ENCODE results near the gene PLEKHF1.

PLEKHF1 gene

DNA sequence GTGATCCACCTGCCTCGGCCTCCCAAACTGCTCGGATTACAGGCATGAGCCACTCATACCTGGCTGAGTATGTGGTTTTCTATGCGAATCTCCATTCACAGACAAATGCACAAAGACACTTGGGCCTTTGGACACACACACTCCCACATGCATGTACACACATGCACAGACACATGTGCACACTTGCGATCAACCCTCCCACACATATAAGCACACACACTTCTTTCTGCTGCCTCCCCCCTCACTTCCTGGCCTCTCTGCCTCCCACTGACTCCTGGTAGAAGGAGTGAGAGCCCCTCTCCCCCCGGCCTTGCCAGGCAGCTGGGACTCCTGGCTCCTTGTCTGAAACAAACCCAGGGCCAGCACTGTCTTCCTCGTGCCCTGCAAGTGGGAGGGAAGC, 29.3 kb upstream of the PLEKHF1 start:
- DNase-seq = no peak

DNA sequence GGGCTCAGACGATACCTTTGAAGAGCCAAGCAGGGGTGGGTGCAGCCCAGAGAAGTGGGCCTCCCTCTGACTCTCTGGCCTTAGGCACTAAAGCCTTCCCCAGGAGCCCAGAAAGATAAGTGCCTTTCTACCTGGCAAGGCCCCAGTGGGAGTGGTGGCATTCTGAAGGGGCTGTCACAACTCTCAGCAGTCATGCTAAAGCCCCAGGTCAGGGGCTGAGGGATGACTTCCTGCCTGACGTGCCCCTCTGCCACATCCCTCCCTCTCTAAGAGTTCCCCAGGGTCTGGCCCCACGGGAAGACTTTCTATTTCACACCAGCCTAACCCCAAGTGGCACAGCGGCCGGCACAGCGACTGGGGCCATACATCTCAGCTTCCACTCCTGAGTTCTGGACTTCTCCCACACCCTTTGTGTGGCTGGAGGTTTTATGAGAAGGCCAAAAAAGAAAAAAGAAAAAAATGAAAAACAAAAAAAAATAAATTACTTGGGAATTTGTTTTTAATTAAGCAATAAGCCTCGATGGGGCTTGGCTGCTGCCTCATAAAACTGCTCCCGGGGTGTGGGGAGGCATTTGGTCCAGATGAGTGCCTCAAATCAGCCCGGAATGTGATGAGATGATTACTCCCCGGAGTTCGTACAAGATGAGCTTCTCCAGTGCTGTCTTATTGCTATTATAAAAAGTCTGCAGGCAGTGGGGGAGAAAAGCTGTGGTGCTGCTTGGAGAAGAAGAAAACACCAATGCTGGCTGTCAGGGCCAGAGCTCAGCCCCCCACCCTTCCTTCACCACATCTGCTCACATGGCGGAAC, 28.5 kb upstream of the PLEKHF1 start:
- no peak for DNase-seq

DNA sequence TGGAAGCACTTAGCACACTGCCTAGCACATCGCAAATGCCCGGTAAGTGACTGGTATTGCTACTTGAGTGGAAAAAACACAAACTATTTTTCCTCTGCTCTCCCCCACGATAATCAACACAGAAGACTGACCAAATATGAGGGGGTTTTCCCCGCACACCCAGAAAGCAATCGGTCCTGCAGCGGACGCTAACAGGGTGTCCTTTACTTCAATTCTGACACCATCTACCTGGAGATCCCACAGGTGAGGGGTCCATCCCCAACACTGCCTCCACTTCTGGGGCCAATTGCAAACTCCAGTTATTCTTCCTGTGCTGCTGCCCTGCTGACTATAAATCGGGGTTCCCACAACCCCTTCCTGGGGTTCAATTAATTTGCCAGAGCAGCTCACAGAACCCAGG, 26.2 kb upstream of the PLEKHF1 start:
- no peak for DNase-seq

DNA sequence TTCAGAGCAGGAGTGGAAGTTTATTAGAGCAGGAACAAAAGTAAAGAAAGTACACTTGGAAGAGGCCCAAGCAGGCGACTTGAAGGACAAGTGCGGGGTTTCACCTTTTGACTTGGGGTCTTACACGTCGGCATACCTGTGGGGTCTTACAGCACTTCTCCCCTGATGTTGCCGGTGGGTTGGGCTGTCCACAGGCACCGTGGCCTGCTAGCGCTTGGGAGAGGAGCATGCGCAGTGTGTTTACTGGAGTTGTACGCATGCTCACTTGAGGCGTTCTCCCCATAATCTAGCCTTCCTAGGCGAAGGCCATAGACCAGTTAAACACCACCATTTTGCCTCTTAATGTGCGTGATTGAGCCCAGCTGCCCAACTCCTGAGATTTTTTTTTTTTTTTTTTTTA, 25.0 kb upstream of the PLEKHF1 start:
- DNase-seq = no peak

DNA sequence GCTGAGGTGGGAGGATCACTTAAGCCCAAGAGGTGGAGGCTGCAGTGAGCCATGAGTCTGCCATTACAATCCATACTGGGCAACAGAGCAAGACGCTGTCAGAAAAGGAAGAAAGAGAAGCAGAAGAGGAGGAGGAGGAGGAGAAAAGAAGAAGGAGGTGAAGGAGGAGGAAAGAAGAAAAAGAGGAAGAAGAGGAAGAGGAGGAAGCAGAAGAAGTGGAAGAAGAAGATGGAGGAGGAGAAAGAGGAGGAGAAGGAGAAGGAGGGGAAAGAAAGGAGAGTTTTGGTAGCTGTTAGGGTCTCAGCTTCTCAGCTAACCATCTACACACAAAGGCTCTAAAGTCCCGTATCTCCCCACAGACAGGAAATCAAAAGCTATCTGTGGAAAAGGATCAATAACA, 23.7 kb upstream of the PLEKHF1 start:
- DNase-seq = no peak

DNA sequence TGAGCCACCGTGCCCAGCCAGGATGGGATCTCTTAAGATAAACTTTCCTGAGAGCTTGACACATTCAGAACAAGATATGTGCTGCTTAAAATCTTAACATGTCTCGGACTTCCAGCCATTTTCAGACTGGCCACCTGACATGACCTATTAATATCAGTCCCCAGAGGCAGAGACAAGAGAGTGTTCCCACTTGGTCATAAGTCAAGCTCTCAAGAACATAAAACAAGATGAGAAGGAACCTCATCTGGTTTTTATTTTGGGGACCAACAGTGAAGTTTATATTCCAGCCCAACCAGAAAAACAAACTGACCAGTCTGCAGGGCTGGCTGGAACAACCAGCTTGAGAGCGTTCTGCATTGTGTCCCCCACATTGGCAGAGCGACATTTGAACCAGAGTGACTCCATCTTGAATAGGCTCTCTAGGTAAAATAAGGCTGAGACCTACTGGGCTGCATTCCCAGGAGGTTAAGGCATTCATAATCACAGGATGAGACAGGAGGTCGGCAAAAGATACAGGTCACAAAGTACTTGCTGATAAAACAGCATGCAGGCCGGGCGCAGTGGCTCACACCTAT, 21.8 kb upstream of the PLEKHF1 start:
- no peak for DNase-seq

DNA sequence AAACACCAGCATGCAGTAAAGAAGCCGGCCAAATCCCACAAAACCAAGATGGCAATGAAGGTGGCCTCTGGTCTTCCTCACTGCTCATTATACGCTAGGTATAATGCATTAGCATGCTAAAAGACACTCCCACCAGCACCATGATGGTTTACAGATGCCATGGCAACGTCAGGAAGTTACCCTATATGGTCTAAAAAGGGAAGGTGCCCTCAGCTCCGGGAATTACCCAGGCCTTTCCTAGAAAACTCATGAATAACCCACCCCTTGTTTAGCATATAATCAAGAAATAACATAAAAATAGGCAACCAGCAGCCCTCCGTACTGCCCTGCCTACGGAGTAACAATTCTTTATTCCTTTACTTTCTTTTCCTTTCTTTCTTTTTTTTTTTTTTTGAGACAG, 21.1 kb upstream of the PLEKHF1 start:
- no peak for DNase-seq

DNA sequence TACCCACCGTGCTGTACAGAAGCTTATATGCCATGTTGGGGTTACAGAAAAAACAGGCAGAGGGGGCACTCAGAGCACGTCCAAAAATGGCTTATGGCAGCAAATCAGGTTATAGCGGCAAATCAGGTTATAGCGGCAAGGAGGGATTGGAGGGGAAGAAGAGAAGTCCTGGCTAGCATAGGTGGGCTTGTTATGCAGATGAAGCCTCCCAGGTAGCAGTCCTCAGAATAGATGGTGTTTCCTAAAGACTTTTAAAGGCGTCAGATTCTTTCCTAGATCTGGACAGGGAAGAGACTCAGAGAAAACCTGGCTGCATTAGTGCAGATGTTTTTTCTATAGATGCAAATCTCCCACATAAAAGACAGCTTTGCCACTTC, 19.8 kb upstream of the PLEKHF1 start:
- DNase-seq = no peak

DNA sequence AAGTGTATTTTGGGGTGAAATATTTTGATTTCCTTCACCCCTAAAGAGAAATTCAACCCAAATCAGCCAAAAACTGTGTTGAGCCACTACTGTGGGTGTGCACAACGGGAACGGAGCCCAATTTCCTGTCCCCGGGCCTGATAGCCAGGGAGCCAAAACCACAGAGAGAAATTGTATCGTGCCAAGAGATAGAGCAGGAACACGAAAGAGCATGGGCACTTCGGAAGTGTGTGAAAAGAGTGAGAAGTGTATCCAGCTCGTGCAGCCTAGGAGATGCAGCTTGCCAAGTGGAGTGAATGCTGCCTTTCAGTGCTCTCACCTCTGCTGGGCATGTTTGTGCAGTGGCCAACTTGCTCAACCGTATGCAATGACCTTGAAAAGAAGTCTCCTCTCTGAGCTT, 19.4 kb upstream of the PLEKHF1 start:
- DNase-seq = no peak

DNA sequence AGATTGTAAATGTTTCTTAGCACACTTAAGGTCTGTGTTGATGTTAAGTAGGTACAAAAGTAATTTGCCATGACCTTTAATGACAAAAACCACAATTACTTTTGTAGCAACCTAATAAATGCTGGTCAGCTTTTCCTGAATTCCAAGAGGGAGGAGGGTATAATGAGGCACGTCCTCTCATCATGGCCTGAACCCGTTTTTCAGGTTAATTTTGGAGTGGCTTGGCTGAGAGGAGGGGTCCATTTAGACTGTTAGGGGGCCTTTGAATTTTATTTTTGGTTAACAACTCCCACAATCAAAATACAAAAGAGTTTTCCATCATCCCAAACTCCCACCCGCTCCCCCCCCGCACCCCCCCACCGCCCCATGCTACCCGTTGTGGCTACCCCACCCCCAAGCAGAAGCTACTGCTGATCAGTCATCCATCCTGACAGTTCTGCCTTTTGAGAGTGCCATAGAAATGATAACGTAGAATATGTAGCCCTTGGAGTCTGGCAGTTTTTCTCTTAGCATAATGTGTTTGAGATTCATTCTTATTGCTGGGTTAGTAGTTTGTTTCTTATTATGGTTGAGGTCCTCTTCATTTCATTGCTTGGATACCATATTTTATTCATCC, 14.4 kb upstream of the PLEKHF1 start:
- no peak for DNase-seq

DNA sequence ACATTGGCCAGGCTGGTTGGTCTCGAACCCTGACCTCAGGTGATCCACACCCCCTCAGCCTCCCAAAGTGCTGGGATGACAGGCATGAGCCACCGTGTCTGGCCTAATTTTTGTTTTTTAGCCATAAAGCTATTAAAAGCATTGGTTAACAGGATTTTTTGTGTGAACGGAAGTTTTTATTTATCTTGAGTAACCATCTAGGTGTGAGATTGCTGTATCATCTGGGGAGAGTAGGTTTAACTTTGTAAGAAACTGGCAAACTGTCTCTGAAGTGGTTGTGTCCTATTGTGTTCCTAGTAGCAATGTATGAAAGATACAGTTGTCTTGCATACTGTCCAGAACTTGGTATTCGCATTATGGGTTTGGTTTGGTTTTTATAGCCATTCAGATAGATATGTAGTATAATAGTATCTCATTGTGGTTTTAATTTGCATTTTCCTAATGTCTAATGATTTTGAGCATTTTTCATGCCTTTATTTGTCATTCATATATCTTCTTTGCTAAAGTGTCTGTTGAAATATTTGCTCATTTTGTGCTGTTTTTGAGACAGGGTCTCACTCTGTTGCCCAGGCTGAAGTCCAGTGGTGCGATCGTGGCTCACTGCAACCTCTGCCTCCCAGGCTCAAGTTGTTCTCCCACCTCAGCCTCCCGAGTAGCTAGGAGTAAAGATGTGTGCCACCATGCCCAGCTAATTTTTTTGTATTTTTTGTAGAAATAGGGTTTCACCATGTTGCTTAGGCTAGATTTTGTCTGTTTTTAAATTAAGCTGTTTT, 13.5 kb upstream of the PLEKHF1 start:
- no peak for DNase-seq

DNA sequence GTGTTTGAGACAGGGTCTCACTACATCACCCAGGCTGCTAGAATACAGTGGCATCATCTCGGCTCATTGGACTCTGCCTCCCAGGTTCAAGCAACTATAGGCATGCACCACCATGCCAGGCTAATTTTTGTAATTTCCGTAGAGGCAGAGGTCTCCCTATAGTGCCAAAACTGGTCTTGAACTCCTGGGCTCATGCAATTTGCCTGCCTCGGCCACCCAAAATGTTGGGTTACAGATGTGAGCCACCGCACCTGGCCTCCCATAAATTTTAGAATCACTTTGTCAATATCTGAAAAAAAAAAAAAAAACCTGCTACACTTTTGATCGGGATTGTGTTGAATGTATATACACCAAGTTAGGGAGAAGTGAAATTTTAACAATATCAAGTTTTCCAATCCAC, 11.9 kb upstream of the PLEKHF1 start:
- no peak for DNase-seq

DNA sequence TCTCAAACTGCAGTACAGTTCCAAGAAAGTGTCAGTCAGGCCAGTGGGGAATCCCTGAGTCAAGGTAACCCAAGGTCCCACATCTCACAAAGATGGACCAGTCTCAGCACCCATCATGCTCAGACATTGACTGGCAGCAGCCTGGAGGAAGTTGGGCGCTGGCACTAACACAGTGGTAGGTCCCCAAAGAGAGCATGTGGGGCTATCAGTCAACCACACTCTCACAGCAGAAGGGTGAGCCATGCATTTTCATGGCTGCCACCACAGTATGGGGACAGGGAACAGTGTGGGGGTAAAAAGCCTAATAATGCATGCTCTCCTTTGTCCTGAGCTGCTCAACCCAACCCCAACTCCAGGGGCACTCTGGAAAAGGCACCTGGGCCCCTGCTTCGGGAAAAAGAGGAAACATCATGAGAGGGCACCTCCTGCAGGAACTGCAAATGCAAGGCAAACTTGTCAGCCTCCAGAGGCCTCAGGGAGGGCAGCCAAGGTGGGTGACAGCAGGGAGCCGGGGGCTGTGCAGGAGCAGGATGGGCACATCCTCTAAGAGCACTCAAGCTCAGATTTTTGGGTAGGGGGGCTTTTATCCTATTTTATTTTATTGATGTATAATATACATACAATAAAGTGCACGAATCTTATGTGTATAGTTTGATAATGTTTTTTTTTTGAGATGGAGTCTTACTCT, 9.5 kb upstream of the PLEKHF1 start:
- no peak for DNase-seq

DNA sequence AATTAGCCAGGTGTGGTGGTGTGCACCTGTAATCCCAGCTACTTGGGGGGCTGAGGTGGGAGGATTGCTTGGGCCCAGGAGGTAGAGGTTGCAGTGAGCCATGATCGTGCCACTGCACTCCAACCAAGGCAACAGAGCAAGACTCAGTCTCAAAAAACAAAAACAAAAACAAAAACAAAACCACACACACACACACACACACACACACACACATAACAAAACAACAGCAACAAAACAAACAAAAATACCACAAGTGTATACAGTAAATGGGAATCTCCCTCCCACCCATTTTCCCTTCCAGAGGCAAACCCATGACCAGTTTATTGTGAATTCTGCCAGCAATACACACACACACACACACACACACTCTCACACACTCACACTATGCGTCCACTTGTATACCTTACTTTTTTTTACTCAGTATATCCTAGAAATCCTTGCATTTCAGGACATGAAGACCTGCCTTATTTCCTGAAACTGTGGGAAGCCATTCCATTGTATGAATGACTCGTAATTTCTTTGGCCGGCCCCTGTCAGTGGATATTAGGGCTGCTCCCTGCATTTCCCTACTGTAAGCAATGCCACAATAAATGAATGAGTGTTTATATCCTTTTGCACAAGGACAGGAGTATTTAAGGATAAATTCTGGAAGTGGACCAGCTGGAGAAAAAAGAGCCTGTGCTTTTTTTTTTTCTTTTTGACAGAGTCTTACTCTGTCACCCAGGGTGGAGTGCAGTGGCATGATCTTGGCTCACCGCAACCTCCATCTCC, 6.9 kb upstream of the PLEKHF1 start:
- DNase-seq = no peak

DNA sequence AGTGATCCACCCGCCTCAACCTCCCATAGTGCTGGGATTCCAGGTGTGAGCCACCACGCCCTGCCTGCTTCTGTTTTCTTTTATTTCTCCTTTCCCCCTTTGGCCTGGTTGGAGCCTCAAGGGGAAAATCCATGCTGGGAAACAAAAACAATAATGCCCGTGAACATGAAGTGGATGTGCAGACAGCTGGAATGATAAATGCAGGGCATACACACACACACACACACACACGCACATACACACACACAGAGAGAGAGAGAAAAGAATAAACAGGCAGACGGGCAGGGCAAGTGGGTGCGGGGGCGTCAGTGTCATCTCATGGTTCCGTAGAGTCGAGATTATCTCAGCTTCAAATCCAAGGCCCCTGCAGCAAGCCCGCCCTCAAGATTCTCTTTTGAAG, 4.4 kb upstream of the PLEKHF1 start:
- DNase-seq = no peak

DNA sequence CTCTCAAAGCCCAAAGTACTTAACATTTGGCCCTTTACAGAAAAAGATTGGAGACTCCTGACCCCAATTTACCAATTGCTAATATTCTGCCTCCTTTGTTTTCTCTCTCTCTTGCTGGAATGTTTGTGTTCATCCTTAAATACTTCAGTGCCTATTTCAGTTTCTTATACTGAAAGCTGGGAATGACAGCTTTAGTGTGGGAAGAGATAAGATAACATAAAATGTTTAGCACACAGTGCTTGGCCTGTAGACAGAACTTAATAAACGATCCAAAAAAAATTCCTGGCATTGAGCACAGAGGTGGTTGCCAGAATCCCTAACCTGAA, 3.0 kb upstream of the PLEKHF1 start:
- no peak for DNase-seq

DNA sequence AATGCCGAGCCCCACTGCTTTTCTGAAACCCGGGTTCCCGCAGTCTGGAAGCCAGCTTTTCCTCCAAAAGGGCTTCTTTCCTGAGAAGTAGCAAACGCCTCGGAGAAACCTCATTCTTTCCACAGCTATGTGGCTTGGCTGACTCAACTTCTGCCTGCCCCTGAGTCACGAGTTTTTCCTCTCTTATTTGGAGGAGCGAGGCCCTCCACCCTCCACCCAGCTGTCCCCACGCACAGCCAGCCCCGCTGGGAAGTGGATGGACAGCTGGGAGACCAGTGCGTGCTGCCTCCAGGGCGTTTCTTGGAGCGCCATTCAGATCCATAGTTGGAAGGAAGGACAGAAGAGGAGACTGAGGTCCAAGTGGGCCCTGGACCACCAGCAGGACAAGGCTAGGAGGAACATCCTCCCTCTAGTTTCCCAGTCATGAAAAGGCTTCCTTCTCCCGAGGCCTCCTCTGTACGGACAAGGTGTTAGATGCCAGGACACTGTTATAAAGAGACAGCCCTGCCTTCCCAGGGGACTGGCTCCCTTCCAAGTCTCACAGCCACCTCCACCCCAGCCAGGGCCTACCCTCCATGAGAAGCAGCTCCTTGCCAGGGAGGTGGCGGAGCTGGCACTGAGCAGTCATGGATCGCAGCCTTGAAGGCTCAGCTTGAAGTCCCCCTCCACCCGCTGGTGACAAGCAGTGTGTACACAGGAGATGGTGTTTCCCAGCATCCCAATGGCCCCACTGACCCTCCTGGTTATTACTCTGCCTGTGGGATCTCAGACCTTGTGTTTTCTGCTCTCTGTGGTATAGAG, 2.5 kb upstream of the PLEKHF1 start:
- no peak for DNase-seq

DNA sequence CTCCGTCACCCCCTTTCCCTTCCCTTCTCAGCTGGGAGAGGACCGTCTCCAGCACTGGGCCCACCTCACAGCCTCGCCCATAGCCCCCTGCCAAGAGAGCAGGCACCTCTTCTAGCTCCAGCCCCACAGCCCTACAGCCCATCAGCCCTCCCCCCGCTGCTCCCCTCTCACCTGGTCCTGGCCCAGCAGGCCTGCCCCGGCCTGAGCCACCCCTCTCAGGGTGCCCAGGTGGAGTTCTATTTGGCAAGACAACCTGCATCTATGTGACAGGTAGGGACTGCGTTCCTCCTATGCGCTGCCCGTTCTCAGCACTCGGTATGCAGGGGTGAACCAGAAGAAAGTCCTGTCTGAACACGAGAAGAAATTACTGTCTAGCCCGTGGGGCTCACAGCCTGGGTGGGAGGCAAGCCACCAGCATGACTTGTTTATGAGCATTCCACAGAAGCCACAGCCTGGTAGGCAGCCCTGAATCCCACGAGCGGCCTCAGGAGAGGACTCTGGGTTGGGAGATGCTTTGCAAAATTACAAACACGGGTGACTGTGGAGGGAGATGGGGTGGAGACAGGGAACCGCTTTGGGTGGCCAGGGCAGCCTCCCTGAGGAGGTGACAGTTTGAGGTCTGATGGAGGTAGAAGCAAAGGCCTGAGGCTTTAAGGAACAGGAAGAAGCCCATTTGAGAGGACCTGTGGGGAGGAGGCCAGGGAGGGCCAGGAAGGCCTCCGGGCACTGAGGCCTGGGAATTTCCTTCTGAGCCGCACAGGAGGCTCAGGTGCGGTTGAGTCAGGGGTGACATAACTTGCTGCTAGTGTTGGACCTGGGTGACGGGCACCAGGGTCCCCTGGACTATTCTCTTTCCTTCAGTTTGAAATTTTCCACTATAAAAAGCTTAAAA, 1.2 kb upstream of the PLEKHF1 start:
- DNase-seq = no peak

DNA sequence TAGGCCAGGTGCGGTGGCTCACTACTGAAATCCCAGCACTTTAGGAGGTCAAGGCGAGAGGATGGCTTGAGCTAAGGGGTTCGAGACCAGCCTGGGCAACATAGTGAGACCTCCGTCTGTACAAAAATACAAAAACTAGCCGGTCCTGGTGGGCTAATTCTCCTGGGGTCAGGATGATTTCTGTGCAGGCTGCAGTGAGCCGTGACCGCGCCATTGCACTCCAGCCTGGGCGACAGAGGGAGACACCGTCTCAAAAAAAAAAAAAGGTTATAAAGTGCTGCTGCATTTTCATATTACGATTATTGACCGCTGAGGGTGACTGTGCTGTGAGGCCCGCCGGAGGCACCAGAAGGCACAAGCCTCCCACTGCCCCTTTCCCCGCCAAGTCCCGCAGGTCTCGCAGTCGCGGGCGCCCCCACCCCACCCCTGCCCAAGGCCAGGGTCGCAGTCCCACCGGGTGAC, 477 bp upstream of the PLEKHF1 start:
- no peak for DNase-seq

DNA sequence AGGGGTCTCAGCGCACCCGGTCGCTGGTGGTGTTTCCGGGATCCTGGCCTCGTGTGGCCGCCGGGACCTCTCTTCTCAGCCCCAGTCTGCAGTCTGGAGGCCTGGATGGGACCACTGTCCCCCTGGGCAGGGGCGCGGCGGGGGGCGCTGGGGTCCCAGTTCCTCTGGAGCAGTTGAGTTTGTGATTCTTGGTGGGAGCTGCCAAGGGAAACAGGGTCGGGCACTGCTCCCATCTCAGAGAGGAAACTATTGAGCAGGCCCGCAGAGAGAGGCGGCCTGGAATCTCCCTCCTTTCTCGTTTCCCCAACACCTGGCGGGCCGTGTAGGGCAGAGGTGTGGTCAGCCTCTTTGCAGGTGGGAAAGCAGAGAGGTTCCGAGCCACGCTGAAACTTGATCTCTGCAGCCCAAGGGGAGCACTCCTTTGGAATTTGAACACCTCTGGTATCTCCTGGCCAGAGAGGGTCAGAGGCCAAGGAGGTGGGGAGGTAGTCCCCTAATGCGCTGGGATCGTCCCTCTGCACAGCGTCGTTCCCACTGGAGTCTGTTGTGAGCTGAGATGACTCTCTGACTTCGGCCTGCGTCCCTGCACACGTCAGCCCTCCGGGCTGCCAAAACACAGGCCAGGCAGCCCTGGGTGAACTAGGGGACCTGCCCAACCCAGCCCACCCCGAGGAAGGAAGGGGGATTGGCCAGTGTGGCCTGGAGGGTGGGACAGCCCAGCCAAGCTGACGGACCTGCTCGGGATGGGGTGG, 741 bp downstream of the PLEKHF1 start:
- no peak for DNase-seq

Data from NCI-H510A (cell line).